T47D (cell line): ENCODE data around the gene SLC7A1.

Experiments
- DNase-seq, 2 experiments: peaks; one replicate each; pipeline versions ENCODE4 v3.0.0 to v3.0.0-alpha.2; 2011 to 2012; ENCODE audit warnings: low read depth in 1 of 2, low spot score in 1 of 2
- JUND ChIP-seq: IDR thresholded peaks from 2 replicates; pipeline ENCODE4 v1.6.1; 2012; ENCODE audit warnings: low read depth
- in situ Hi-C: cut with HindIII; loops from 2 replicates; pipeline ENCODE4 v1.10.0; 2016; ENCODE audit warnings: low sequenced_read_pairs, low pct_unique_long_range_greater_than_20kb

The SLC7A1 gene

GRCh38 chr13:29493796-29494195 is 101.7 kb downstream of the SLC7A1 start:
- no peak for TF ChIP-seq JUND
- in situ Hi-C loops, result no loop called here
- DNase-seq, result peak in 1 of 2 experiments; percentile 60

GRCh38 chr13:29491248-29491647 is 104.2 kb downstream of the SLC7A1 start:
- no peak for DNase-seq
- in situ Hi-C loops, result no loop called here
- TF ChIP-seq JUND, result no peak

GRCh38 chr13:29490561-29490885 is 105.0 kb downstream of the SLC7A1 start:
- no peak for TF ChIP-seq JUND
- in situ Hi-C loops, result no loop called here
- no peak for DNase-seq

- TF ChIP-seq JUND, result no peak
- DNase-seq, result no peak
- in situ Hi-C loops, result no loop called here
Observed at GRCh38 chr13:29489650-29490560, 105.6 kb downstream of the SLC7A1 start.

GRCh38 chr13:29487466-29488454 is 107.7 kb downstream of the SLC7A1 start:
- no peak for DNase-seq
- in situ Hi-C loops, result no loop called here
- no peak for TF ChIP-seq JUND

GRCh38 chr13:29486551-29486950 is 108.9 kb downstream of the SLC7A1 start:
- TF ChIP-seq JUND, result no peak
- DNase-seq, result no peak
- in situ Hi-C loops, result no loop called here

- in situ Hi-C loops, result no loop called here
- no peak for DNase-seq
- no peak for TF ChIP-seq JUND
Observed at GRCh38 chr13:29484796-29485195, 110.7 kb downstream of the SLC7A1 start.

- in situ Hi-C loops, result no loop called here
- no peak for DNase-seq
- no peak for TF ChIP-seq JUND
Observed at GRCh38 chr13:29484236-29484635, 111.3 kb downstream of the SLC7A1 start.

GRCh38 chr13:29483623-29484022 is 111.9 kb downstream of the SLC7A1 start:
- no peak for DNase-seq
- TF ChIP-seq JUND, result no peak
- in situ Hi-C loops, result no loop called here

GRCh38 chr13:29483211-29483610 is 112.3 kb downstream of the SLC7A1 start:
- DNase-seq, result no peak
- in situ Hi-C loops, result no loop called here
- TF ChIP-seq JUND, result no peak

- no peak for TF ChIP-seq JUND
- no peak for DNase-seq
- in situ Hi-C loops, result no loop called here
Observed at GRCh38 chr13:29482504-29482903, 113.0 kb downstream of the SLC7A1 start.

- DNase-seq, result no peak
- in situ Hi-C loops, result no loop called here
- no peak for TF ChIP-seq JUND
Observed at GRCh38 chr13:29481603-29482002, 113.9 kb downstream of the SLC7A1 start.
